Neural cell (in vitro differentiated cells): ENCODE measurements around the gene FBRS. TPM values are rescaled to one million over a fixed set of nuclear protein-coding genes. Genes with fewer than 3 reads are reported as not detected.
A peak's percentile ranks its signal among the peaks of the same experiment; 100 is the strongest.

ENCODE experiments used
- H2AFZ ChIP-seq: fragments of 200-600, 300-800 bp; sonication (generic), shearing (Covaris generic); 2 replicates; pipeline ENCODE4 v1.6.0; 2014; ENCODE audit warnings: low read depth, mild to moderate bottlenecking, antibody characterized with exemption, low read length, moderate library complexity
- H3F3A ChIP-seq: fragments of 200-600 bp; shearing (Covaris generic); 2 replicates; pipeline ENCODE4 v1.6.1; 2016; ENCODE audit warnings: mild to moderate bottlenecking, moderate library complexity, mixed read lengths, antibody characterized with exemption, low read length; ENCODE audit not compliant: insufficient read depth, poor library complexity, severe bottlenecking
- H3K27ac ChIP-seq: fragments of 200-600, 300-800 bp; sonication (generic), shearing (Covaris generic); 2 replicates; pipeline ENCODE4 v1.5.1; 2014; ENCODE audit warnings: mild to moderate bottlenecking, low read length, moderate library complexity
- H3K27me3 ChIP-seq: fragments of 300-800, 200-600 bp; sonication (generic), shearing (Covaris generic); 2 replicates; pipeline ENCODE4 v1.6.0; 2014; ENCODE audit warnings: mild to moderate bottlenecking, low read depth, low read length, moderate library complexity; ENCODE audit not compliant: insufficient read depth
- H3K36me3 ChIP-seq: fragments of 300-800, 200-600 bp; sonication (generic), shearing (Covaris generic); 2 replicates; pipeline ENCODE4 v1.5.1; 2014; ENCODE audit warnings: mild to moderate bottlenecking, antibody characterized with exemption, low read length, moderate library complexity; ENCODE audit not compliant: insufficient read depth
- H3K4me2 ChIP-seq: fragments of 300-800, 200-600 bp; sonication (generic), shearing (Covaris generic); 2 replicates; pipeline ENCODE4 v1.6.0; 2014; ENCODE audit warnings: mild to moderate bottlenecking, low read length
- H3K4me3 ChIP-seq: fragments of 300-800, 200-600 bp; sonication (generic), shearing (Covaris generic); 2 replicates; pipeline ENCODE4 v1.5.1; 2014; ENCODE audit warnings: mild to moderate bottlenecking, low read length, moderate library complexity
- H3K79me2 ChIP-seq: fragments of 200-600 bp; shearing (Covaris generic); replicated peaks from 2 replicates; pipeline ENCODE4 v1.6.0; 2014; ENCODE audit warnings: mild to moderate bottlenecking, low read length, moderate library complexity; ENCODE audit not compliant: insufficient read depth
- H3K9ac ChIP-seq: fragments of 300-800, 200-600 bp; sonication (generic), shearing (Covaris generic); 2 replicates; pipeline ENCODE4 v1.6.1; 2016; ENCODE audit warnings: mild to moderate bottlenecking, low read length, mixed read lengths
- H3K9me2 ChIP-seq: fragments of 200-600 bp; shearing (Covaris generic); 2 replicates; pipeline ENCODE4 v1.6.1; 2016; ENCODE audit warnings: mild to moderate bottlenecking, low read length, mixed read lengths; ENCODE audit not compliant: insufficient read depth
- H3K9me3 ChIP-seq: fragments of 200-600, 300-800 bp; sonication (generic), shearing (Covaris generic); 2 replicates; pipeline ENCODE4 v1.6.1; 2016; ENCODE audit warnings: mild to moderate bottlenecking, mixed run types, low read length, moderate library complexity, mixed read lengths
- H4K20me1 ChIP-seq: fragments of 200-600 bp; shearing (Covaris generic); 2 replicates; pipeline ENCODE4 v1.6.1; 2016; ENCODE audit warnings: mild to moderate bottlenecking, mixed run types; ENCODE audit not compliant: insufficient read depth
- CTCF ChIP-seq: fragments of 450-650 bp; IDR thresholded peaks from 2 replicates; pipeline ENCODE4 v1.5.1; 2014; ENCODE audit warnings: antibody characterized with exemption, mild to moderate bottlenecking, moderate library complexity; ENCODE audit not compliant: poor library complexity, severe bottlenecking
- EP300 ChIP-seq: fragments of 450-650 bp; conservative IDR thresholded peaks from 2 replicates; pipeline ENCODE4 v1.6.1; 2014; ENCODE audit warnings: antibody characterized with exemption, mild to moderate bottlenecking, moderate library complexity; ENCODE audit not compliant: poor library complexity, severe bottlenecking
- EZH2 ChIP-seq: fragments of 200-600, 300-800 bp; shearing (Covaris generic), sonication (generic); IDR thresholded peaks from 2 replicates; pipeline ENCODE4 v1.6.1; 2014; ENCODE audit warnings: antibody characterized with exemption, low read length, borderline replicate concordance, mild to moderate bottlenecking; ENCODE audit not compliant: insufficient read depth, poor library complexity, severe bottlenecking
- MXI1 ChIP-seq: fragments of 450-650 bp; conservative IDR thresholded peaks from 2 replicates; pipeline ENCODE4 v1.6.1; 2014; ENCODE audit warnings: antibody characterized with exemption, mild to moderate bottlenecking; ENCODE audit not compliant: poor library complexity, severe bottlenecking
- POLR2AphosphoS5 ChIP-seq: IDR thresholded peaks from 2 replicates; pipeline ENCODE4 v1.6.1; 2012
- RAD21 ChIP-seq: fragments of 450-650 bp; conservative IDR thresholded peaks from 2 replicates; pipeline ENCODE4 v1.6.1; 2014; ENCODE audit warnings: antibody characterized with exemption, mild to moderate bottlenecking, moderate library complexity
- REST ChIP-seq: IDR thresholded peaks from 2 replicates; pipeline ENCODE4 v1.6.1; 2012; ENCODE audit warnings: borderline replicate concordance
- SMC3 ChIP-seq: fragments of 450-650 bp; conservative IDR thresholded peaks from 2 replicates; pipeline ENCODE4 v1.6.1; 2014; ENCODE audit warnings: antibody characterized with exemption, mild to moderate bottlenecking, moderate library complexity; ENCODE audit not compliant: poor library complexity
- TAF1 ChIP-seq: IDR thresholded peaks from 2 replicates; pipeline ENCODE4 v1.6.1; 2012; ENCODE audit warnings: low read depth
- polyA plus RNA-seq: library from polyadenylated mRNA; depleted of rRNA; stranded (reverse); fragments of >200 nt; gene quantifications from 2 replicates; pipeline ENCODE4 v1.2.3, GENCODE V29; 2014

Gene FBRS
- polyA plus RNA-seq, 1 donor from 2014 or later, result 24.2 TPM

GRCh38 chr16:30655815-30656347 lies 2.4 kb upstream of the FBRS start:
- no peak overlapping the region for H3K27ac ChIP-seq
- H3F3A ChIP-seq, result peaks cover 6% of the 10 kb centered on the region
- H3K9me3 ChIP-seq, result no peaks in the 10 kb centered on the region
- H3K9ac ChIP-seq, result peak overlapping the region; percentile 16
- no peaks in the 10 kb centered on the region for H4K20me1 ChIP-seq
- no peak overlapping the region for H3K4me2 ChIP-seq
- H3K79me2 ChIP-seq, result peaks cover 28% of the 10 kb centered on the region
- no peaks in the 10 kb centered on the region for H3K36me3 ChIP-seq
- H3K9me2 ChIP-seq, result no peaks in the 10 kb centered on the region
- no peaks in the 10 kb centered on the region for H3K27me3 ChIP-seq
- no peak overlapping the region for H3K4me3 ChIP-seq
- TF ChIP-seq EP300 (no peak), EZH2 (no peak), MXI1 (no peak), POLR2AphosphoS5 (no peak), RAD21 (no peak), CTCF (no peak), SMC3 (no peak), REST (no peak), TAF1 (no peak)
- no peak overlapping the region for H2AFZ ChIP-seq

GRCh38 chr16:30656388-30656787 lies 1.8 kb upstream of the FBRS start:
- H3K27ac ChIP-seq, result no peak overlapping the region

More at GRCh38 chr16:30656388-30656787, 1.8 kb upstream of the FBRS start:
- H3F3A ChIP-seq, result peaks cover 6% of the 10 kb centered on the region
- peaks cover 33% of the 10 kb centered on the region for H3K79me2 ChIP-seq
- no peak overlapping the region for H3K4me3 ChIP-seq
- TF ChIP-seq EP300 (no peak), REST (no peak), RAD21 (no peak), CTCF (no peak), EZH2 (no peak), TAF1 (no peak), SMC3 (no peak), POLR2AphosphoS5 (no peak), MXI1 (no peak)
- no peaks in the 10 kb centered on the region for H3K27me3 ChIP-seq
- H4K20me1 ChIP-seq, result no peaks in the 10 kb centered on the region
- peak overlapping the region; percentile 73 for H3K9ac ChIP-seq
- no peaks in the 10 kb centered on the region for H3K36me3 ChIP-seq
- H3K9me2 ChIP-seq, result no peaks in the 10 kb centered on the region
- no peak overlapping the region for H2AFZ ChIP-seq
- H3K9me3 ChIP-seq, result no peaks in the 10 kb centered on the region
- no peak overlapping the region for H3K4me2 ChIP-seq
